Measurements from ENCODE around the gene TMEM33.

- TF ChIP-seq ATF3 (IDR thresholded peaks at IDR 0.05) (no peak), TAF1 (conservative IDR thresholded peaks at IDR 0.05) (no peak), JUND (IDR thresholded peaks at IDR 0.05) (no peak), CTCF (IDR thresholded peaks at IDR 0.05; ENCODE audit: low read depth, low read length, missing input control) (no peak), NR2F2 (IDR thresholded peaks at IDR 0.05) (no peak)
Measured at GRCh38 chr4:41913509-41913908, 21.7 kb upstream of the TMEM33 start.
